ENCODE data around the gene MGLL. TPM values are rescaled to one million over a fixed set of nuclear protein-coding genes. Genes with fewer than 3 reads are reported as not detected.

MGLL gene
- total RNA-seq, 1 donor, result 18.1 TPM

GRCh38 chr3:127678315-127678599 is 144.1 kb downstream of the MGLL start:
- Histone ChIP-seq H3K79me2 (ENCODE audit: insufficient read depth, low read length) (no peaks in the 10 kb centered on the region), H3K36me3 (ENCODE audit: insufficient read depth, low read length) (peaks cover 4% of the 10 kb centered on the region), H4K20me1 (ENCODE audit: insufficient read depth, low read length) (no peaks in the 10 kb centered on the region), H3K9me3 (ENCODE audit: low read depth, low read length) (no peaks in the 10 kb centered on the region), H2AFZ (ENCODE audit: low read length) (no peak overlapping the region), H3K4me2 (ENCODE audit: insufficient read depth, low read length) (no peak overlapping the region), H3K4me3 (ENCODE audit: insufficient read depth, low read length) (no peak overlapping the region), H3K4me1 (ENCODE audit: insufficient read depth, low read length) (no peaks in the 10 kb centered on the region), H3K27ac (ENCODE audit: low read depth, low read length) (no peak overlapping the region), H3K27me3 (ENCODE audit: insufficient read depth, low read length) (no peaks in the 10 kb centered on the region)
- peak; percentile 14 for DNase-seq (ENCODE audit: insufficient read length, low spot score, missing footprints)
- TF ChIP-seq, protein P1, sequence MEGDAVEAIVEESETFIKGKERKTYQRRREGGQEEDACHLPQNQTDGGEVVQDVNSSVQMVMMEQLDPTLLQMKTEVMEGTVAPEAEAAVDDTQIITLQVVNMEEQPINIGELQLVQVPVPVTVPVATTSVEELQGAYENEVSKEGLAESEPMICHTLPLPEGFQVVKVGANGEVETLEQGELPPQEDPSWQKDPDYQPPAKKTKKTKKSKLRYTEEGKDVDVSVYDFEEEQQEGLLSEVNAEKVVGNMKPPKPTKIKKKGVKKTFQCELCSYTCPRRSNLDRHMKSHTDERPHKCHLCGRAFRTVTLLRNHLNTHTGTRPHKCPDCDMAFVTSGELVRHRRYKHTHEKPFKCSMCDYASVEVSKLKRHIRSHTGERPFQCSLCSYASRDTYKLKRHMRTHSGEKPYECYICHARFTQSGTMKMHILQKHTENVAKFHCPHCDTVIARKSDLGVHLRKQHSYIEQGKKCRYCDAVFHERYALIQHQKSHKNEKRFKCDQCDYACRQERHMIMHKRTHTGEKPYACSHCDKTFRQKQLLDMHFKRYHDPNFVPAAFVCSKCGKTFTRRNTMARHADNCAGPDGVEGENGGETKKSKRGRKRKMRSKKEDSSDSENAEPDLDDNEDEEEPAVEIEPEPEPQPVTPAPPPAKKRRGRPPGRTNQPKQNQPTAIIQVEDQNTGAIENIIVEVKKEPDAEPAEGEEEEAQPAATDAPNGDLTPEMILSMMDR (IDR thresholded peaks at IDR 0.05; ENCODE audit: extremely low read depth, low read depth, low read length), result no peak

DNA sequence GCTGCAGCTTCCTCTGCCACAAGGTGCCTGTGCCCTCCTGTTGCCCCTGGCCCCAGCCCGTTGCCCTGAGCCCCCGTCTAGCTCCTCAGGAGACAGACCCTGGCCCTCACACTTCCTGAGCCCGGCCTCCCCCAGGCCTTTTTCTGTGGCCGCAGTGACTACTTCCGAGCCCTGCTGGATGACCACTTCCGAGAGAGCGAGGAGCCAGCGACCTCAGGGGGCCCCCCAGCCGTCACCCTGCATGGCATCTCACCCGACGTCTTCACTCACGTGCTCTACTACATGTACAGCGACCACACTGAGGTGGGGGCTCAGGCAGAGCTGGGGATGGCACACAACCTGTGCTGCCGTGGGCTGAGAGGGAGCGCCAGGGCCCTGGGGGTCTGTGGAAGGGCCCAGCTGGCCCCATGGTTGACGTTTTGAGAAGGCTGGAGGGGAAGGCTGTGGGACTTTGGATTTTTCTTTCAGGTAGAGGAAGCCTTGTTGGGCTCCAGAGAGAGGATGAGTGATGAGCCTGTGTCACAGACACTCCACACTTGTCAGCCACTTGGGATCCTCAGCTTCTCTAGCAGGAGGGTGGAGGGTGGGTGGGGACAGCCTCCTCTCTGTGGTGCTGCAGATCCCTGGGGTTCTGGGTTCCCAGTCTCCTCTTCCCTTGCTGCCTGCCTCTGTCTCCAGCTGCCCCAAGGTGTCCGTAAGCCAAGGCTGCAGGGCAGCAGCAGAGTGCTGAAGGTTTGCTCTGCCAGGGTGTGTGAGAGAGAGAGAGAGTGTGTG is 144.6 kb downstream of the MGLL start:
- Histone ChIP-seq H3K79me2 (ENCODE audit: insufficient read depth, low read length) (no peaks in the 10 kb centered on the region), H2AFZ (ENCODE audit: low read length) (no peak overlapping the region), H3K4me3 (ENCODE audit: insufficient read depth, low read length) (no peak overlapping the region), H4K20me1 (ENCODE audit: insufficient read depth, low read length) (no peaks in the 10 kb centered on the region), H3K9me3 (ENCODE audit: low read depth, low read length) (no peaks in the 10 kb centered on the region), H3K27me3 (ENCODE audit: insufficient read depth, low read length) (no peaks in the 10 kb centered on the region), H3K27ac (ENCODE audit: low read depth, low read length) (no peak overlapping the region), H3K4me1 (ENCODE audit: insufficient read depth, low read length) (no peaks in the 10 kb centered on the region), H3K36me3 (ENCODE audit: insufficient read depth, low read length) (peaks cover 4% of the 10 kb centered on the region), H3K4me2 (ENCODE audit: insufficient read depth, low read length) (no peak overlapping the region)
- peak; percentile 34 for DNase-seq (ENCODE audit: insufficient read length, low spot score, missing footprints)
- TF ChIP-seq, protein P1 (IDR thresholded peaks at IDR 0.05; ENCODE audit: extremely low read depth, low read depth, low read length), result no peak

- no peak overlapping the region for H3K4me3 ChIP-seq (ENCODE audit: insufficient read depth, low read length)
- peaks cover 2% of the 10 kb centered on the region for H3K4me1 ChIP-seq (ENCODE audit: insufficient read depth, low read length)
- peaks cover 4% of the 10 kb centered on the region for H3K36me3 ChIP-seq (ENCODE audit: insufficient read depth, low read length)
- H3K4me2 ChIP-seq (ENCODE audit: insufficient read depth, low read length), result no peak overlapping the region
- DNase-seq (ENCODE audit: insufficient read length, low spot score, missing footprints), result no peak
- TF ChIP-seq, protein P1 (IDR thresholded peaks at IDR 0.05; ENCODE audit: extremely low read depth, low read depth, low read length), result no peak
- H4K20me1 ChIP-seq (ENCODE audit: insufficient read depth, low read length), result no peaks in the 10 kb centered on the region
- no peak overlapping the region for H2AFZ ChIP-seq (ENCODE audit: low read length)
- H3K27ac ChIP-seq (ENCODE audit: low read depth, low read length), result no peak overlapping the region
- H3K27me3 ChIP-seq (ENCODE audit: insufficient read depth, low read length), result no peaks in the 10 kb centered on the region
- H3K9me3 ChIP-seq (ENCODE audit: low read depth, low read length), result no peaks in the 10 kb centered on the region
- no peaks in the 10 kb centered on the region for H3K79me2 ChIP-seq (ENCODE audit: insufficient read depth, low read length)
Measured at GRCh38 chr3:127676921-127677351, 145.4 kb downstream of the MGLL start.

DNA sequence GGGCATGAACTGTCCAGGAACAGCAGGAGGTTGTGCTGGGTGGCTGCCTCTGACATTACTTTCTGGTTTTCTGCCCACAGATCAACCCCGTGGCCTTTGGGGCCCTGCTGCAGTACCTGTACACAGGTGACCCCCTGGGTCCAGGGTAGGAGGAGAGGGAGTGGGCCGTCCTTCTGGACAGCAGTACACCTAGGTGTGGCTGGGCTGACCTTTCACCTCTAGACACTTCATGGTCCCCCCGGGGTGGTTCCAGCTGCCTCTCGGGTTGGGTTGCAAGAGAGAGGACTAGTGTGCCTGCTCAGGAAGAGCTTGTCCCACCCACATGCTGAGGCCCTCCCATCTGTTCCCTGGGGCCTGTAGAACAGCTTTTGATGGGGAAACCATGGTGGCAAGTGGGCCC is 145.9 kb downstream of the MGLL start:
- DNase-seq (ENCODE audit: insufficient read length, low spot score, missing footprints), result no peak
- TF ChIP-seq, protein P1 (IDR thresholded peaks at IDR 0.05; ENCODE audit: extremely low read depth, low read depth, low read length), result no peak
- H3K27me3 ChIP-seq (ENCODE audit: insufficient read depth, low read length), result no peaks in the 10 kb centered on the region
- no peaks in the 10 kb centered on the region for H4K20me1 ChIP-seq (ENCODE audit: insufficient read depth, low read length)
- no peaks in the 10 kb centered on the region for H3K79me2 ChIP-seq (ENCODE audit: insufficient read depth, low read length)
- H3K4me1 ChIP-seq (ENCODE audit: insufficient read depth, low read length), result peaks cover 5% of the 10 kb centered on the region
- H2AFZ ChIP-seq (ENCODE audit: low read length), result no peak overlapping the region
- no peak overlapping the region for H3K4me3 ChIP-seq (ENCODE audit: insufficient read depth, low read length)
- no peak overlapping the region for H3K4me2 ChIP-seq (ENCODE audit: insufficient read depth, low read length)
- no peaks in the 10 kb centered on the region for H3K9me3 ChIP-seq (ENCODE audit: low read depth, low read length)
- peaks cover 4% of the 10 kb centered on the region for H3K36me3 ChIP-seq (ENCODE audit: insufficient read depth, low read length)
- no peak overlapping the region for H3K27ac ChIP-seq (ENCODE audit: low read depth, low read length)
